H1 (cell line): Measurements from ENCODE around the gene MIDN. TPM values are rescaled to one million over a fixed set of nuclear protein-coding genes. Genes with fewer than 3 reads are reported as not detected.

ENCODE experiments used
- CTCF ChIA-PET: fragments of 300-600 bp; sonication (Branson Sonifier 250); formaldehyde crosslinking; loops from one replicate; lab custom pipeline; 2021; ENCODE audit not compliant: partially characterized antibody; lab: Charles Lee
- POLR2A ChIA-PET: fragments of 300-600 bp; sonication (Branson Sonifier 250); formaldehyde crosslinking; loops from one replicate; lab custom pipeline; 2021; ENCODE audit warnings: inconsistent platforms; ENCODE audit not compliant: partially characterized antibody; lab: Charles Lee
- DNase-seq, 2 experiments: peaks; one replicate each; pipeline versions ENCODE4 v3.0.0 to v3.0.0-alpha.2; 2010 to 2022; ENCODE audit warnings: low spot score in 2 of 2, low read depth in 1 of 2, mixed read lengths in 1 of 2
- FAIRE-seq: peaks from 2 replicates; lab custom pipeline; 2011; peaks lifted over from hg19 to GRCh38; lab: Jason Lieb, UNC
- H2AFZ ChIP-seq: 2 replicates; pipeline ENCODE4 v1.8.1; 2012; ENCODE audit warnings: low read length, inconsistent platforms
- H2AK5ac ChIP-seq: 2 replicates; pipeline ENCODE4 v1.6.1; 2013; ENCODE audit warnings: low read depth, low read length
- H2BK120ac ChIP-seq: replicated peaks from 2 replicates; pipeline ENCODE3; 2013; ENCODE audit warnings: low read depth, low read length, inconsistent platforms
- H2BK12ac ChIP-seq: 2 replicates; pipeline ENCODE4 v1.6.1; 2013; ENCODE audit warnings: low read depth, low read length
- H2BK15ac ChIP-seq: 2 replicates; pipeline ENCODE4 v1.6.1; 2013; ENCODE audit warnings: low read length
- H2BK20ac ChIP-seq: 2 replicates; pipeline ENCODE4 v1.6.1; 2013; ENCODE audit warnings: low read length
- H2BK5ac ChIP-seq: 2 replicates; pipeline ENCODE4 v1.6.1; 2013; ENCODE audit warnings: low read depth, low read length
- H3K14ac ChIP-seq: 2 replicates; pipeline ENCODE4 v1.6.1; 2013; ENCODE audit warnings: inconsistent platforms; ENCODE audit not compliant: insufficient read length
- H3K18ac ChIP-seq: 2 replicates; pipeline ENCODE4 v1.6.1; 2013; ENCODE audit warnings: low read length; ENCODE audit errors: extremely low read depth
- H3K23ac ChIP-seq: 2 replicates; pipeline ENCODE4 v1.6.1; 2013; ENCODE audit warnings: inconsistent platforms; ENCODE audit not compliant: insufficient read length
- H3K23me2 ChIP-seq: 2 replicates; pipeline ENCODE4 v1.6.1; 2013; ENCODE audit warnings: low read depth, low read length
- H3K27ac ChIP-seq: 2 replicates; pipeline ENCODE4 v1.6.1; 2011; ENCODE audit warnings: low read depth, low read length, inconsistent platforms
- H3K27me3 ChIP-seq, 4 experiments: replicated peaks in 1 of 4; 1 replicate in 1 of 4; 2 replicates in 3 of 4; pipeline versions ENCODE4 v1.6.1 to v1.8.1; 2011 to 2013; ENCODE audit warnings: low read length in 3 of 4, mild to moderate bottlenecking in 3 of 4, inconsistent platforms in 2 of 4, mixed read lengths in 2 of 4, moderate library complexity in 1 of 4; ENCODE audit not compliant: control insufficient read depth in 3 of 4, insufficient read depth in 3 of 4; ENCODE audit errors: extremely low read depth in 1 of 4
- H3K36me3 ChIP-seq, 4 experiments: 2 replicates each; pipeline versions ENCODE4 v1.6.1 to v1.8.1; 2011 to 2013; ENCODE audit warnings: mild to moderate bottlenecking in 4 of 4, low read length in 3 of 4, moderate library complexity in 2 of 4, control low read depth in 1 of 4, inconsistent platforms in 1 of 4; ENCODE audit not compliant: insufficient read depth in 4 of 4, control insufficient read depth in 2 of 4
- H3K4ac ChIP-seq: replicated peaks from 2 replicates; pipeline ENCODE3; 2013; ENCODE audit warnings: low read length, low read depth, mixed read lengths, inconsistent platforms; ENCODE audit not compliant: insufficient read length
- H3K4me1 ChIP-seq, 4 experiments: replicated peaks in 1 of 4; 1 replicate in 1 of 4; 2 replicates in 3 of 4; pipeline versions ENCODE4 v1.6.1 to v1.8.1; 2011 to 2013; ENCODE audit warnings: low read length in 3 of 4, inconsistent platforms in 2 of 4, mixed read lengths in 1 of 4; ENCODE audit not compliant: insufficient read depth in 4 of 4, control insufficient read depth in 3 of 4
- H3K4me2 ChIP-seq, 2 experiments: 2 replicates each; pipeline versions ENCODE4 v1.6.1 to v1.8.1; 2011 to 2013; ENCODE audit warnings: low read depth in 2 of 2, low read length in 2 of 2, control low read depth in 1 of 2, inconsistent platforms in 1 of 2, mild to moderate bottlenecking in 1 of 2; ENCODE audit not compliant: insufficient read depth in 1 of 2
- H3K4me3 ChIP-seq, 4 experiments: fragments of 200-600, 300-600 bp in 1 of 4; sonication (generic), shearing (Covaris generic), sonication (Bioruptor Twin) in 1 of 4; 2 replicates each; pipeline versions ENCODE4 v1.5.1 to v1.8.1; 2011 to 2016; ENCODE audit warnings: low read length in 4 of 4, low read depth in 3 of 4, control low read depth in 2 of 4, inconsistent platforms in 2 of 4, mild to moderate bottlenecking in 2 of 4, mixed read lengths in 1 of 4, moderate library complexity in 1 of 4; ENCODE audit not compliant: insufficient read depth in 2 of 4; ENCODE audit errors: extremely low read depth in 1 of 4
- H3K56ac ChIP-seq: replicated peaks from 2 replicates; pipeline ENCODE3; 2013; ENCODE audit warnings: low read depth, mild to moderate bottlenecking, mixed read lengths, low read length, inconsistent platforms; ENCODE audit not compliant: insufficient read length
- H3K79me1 ChIP-seq: 2 replicates; pipeline ENCODE4 v1.6.1; 2013; ENCODE audit warnings: low read depth, low read length, control low read depth
- H3K79me2 ChIP-seq, 2 experiments: 2 replicates each; pipeline versions ENCODE4 v1.6.1 to v1.8.1; 2012 to 2013; ENCODE audit warnings: low read length in 2 of 2, mild to moderate bottlenecking in 2 of 2, inconsistent platforms in 1 of 2; ENCODE audit not compliant: insufficient read depth in 2 of 2, control insufficient read depth in 1 of 2
- H3K9ac ChIP-seq, 4 experiments: replicated peaks in 1 of 4; 1 replicate in 1 of 4; 2 replicates in 3 of 4; pipeline versions ENCODE4 v1.6.1 to v1.8.1; 2011 to 2013; ENCODE audit warnings: low read depth in 3 of 4, low read length in 3 of 4, control low read depth in 2 of 4, mild to moderate bottlenecking in 2 of 4, moderate library complexity in 2 of 4, inconsistent platforms in 1 of 4; ENCODE audit errors: extremely low read depth in 1 of 4
- H3K9me3 ChIP-seq, 2 experiments: 2 replicates each; pipeline versions ENCODE4 v1.6.1 to v1.8.1; 2012 to 2013; ENCODE audit warnings: mild to moderate bottlenecking in 2 of 2, moderate library complexity in 2 of 2, control low read depth in 1 of 2, inconsistent platforms in 1 of 2, low read depth in 1 of 2, low read length in 1 of 2, mixed read lengths in 1 of 2; ENCODE audit not compliant: insufficient read depth in 2 of 2
- H4K20me1 ChIP-seq, 2 experiments: replicated peaks in 1 of 2; 2 replicates each; pipeline versions ENCODE3 to v1.8.1; 2011 to 2013; ENCODE audit warnings: inconsistent platforms in 2 of 2, low read length in 2 of 2, mild to moderate bottlenecking in 1 of 2; ENCODE audit not compliant: insufficient read depth in 2 of 2, control insufficient read depth in 1 of 2
- H4K5ac ChIP-seq: 2 replicates; pipeline ENCODE4 v1.6.1; 2013; ENCODE audit warnings: low read length, low read depth, mixed read lengths, inconsistent platforms; ENCODE audit not compliant: insufficient read length
- H4K8ac ChIP-seq: 2 replicates; pipeline ENCODE4 v1.8.0; 2013; ENCODE audit warnings: mild to moderate bottlenecking, moderate library complexity, low read length, inconsistent platforms; ENCODE audit not compliant: insufficient read depth; ENCODE audit errors: extremely low read depth
- H4K91ac ChIP-seq: replicated peaks from 2 replicates; pipeline ENCODE3; 2013; ENCODE audit warnings: low read length, mixed read lengths, inconsistent platforms; ENCODE audit not compliant: insufficient read length
- ATF2 ChIP-seq: IDR thresholded peaks from 2 replicates; pipeline ENCODE4 v1.6.1; 2012; ENCODE audit warnings: low read length, inconsistent platforms
- NANOG ChIP-seq: IDR thresholded peaks from 2 replicates; pipeline ENCODE4 v1.6.1; 2011; ENCODE audit warnings: low read length, low read depth, mild to moderate bottlenecking, inconsistent platforms; ENCODE audit not compliant: insufficient read depth, poor library complexity, severe bottlenecking
- POLR2A ChIP-seq, 2 experiments: IDR thresholded peaks; 1 replicate in 1 of 2; 2 replicates in 1 of 2; pipeline ENCODE4 v1.6.1; 2011; ENCODE audit warnings: low read depth in 2 of 2, low read length in 2 of 2, mild to moderate bottlenecking in 2 of 2; ENCODE audit errors: control extremely low read depth in 1 of 2
- SAP30 ChIP-seq: fragments of 300-600 bp; sonication (generic); IDR thresholded peaks from 2 replicates; pipeline ENCODE4 v1.7.1; 2012; ENCODE audit warnings: low read length, moderate library complexity, mild to moderate bottlenecking, inconsistent platforms; ENCODE audit not compliant: insufficient read depth, insufficient replicate concordance
- WGBS, 2 experiments: shearing (Covaris generic) in 1 of 2; methylation state at CpG; one replicate each; pipeline versions ENCODE4 v1.1.6 to v1.1.7; 2013 to 2015; ENCODE audit warnings: low lambda C conversion rate in 2 of 2, mixed read lengths in 2 of 2, inconsistent platforms in 1 of 2, low coverage in 1 of 2, missing lambda C conversion rate in 1 of 2; ENCODE audit not compliant: insufficient replicate concordance in 2 of 2, insufficient coverage in 1 of 2, insufficient read length in 1 of 2; ENCODE audit errors: extremely low coverage in 1 of 2, missing lambda C conversion rate in 1 of 2; 5-methylcytosine and 5-hydroxymethylcytosine counted together
- polyA plus RNA-seq, 7 experiments: library from polyadenylated mRNA; depleted of rRNA in 3 of 7; stranded (reverse) in 5 of 7; unstranded in 2 of 7; fragments of >200 nt in 5 of 7; fragments of 200-250 nt in 2 of 7; gene quantifications; 1 replicate in 5 of 7; 2 replicates in 1 of 7; 4 replicates in 1 of 7; pipeline versions ENCODE4 v1.2.1 to v1.2.3, GENCODE V29; 2011 to 2013; ENCODE audit warnings: missing spikeins in 2 of 7, mixed read lengths in 2 of 7
- total RNA-seq: library from RNA; stranded (reverse); fragmentation: NEBNext Ultra II Directional; extraction: Animal tissue kit (Norgen Biotek cat#: 25700); gene quantifications from 2 replicates; pipeline ENCODE4 v1.2.1, GENCODE V29; 2021

MIDN gene
- total and polyA plus RNA-seq, 2 of the 8 experiments (the other 6 are each of a cell fraction or from before 2014, with no cell fraction given), result 39.8 to 159 TPM

- Histone ChIP-seq H4K5ac (no peak overlapping the region), H3K79me1 (peaks cover 17% of the 10 kb centered on the region), H3K23ac (no peak overlapping the region), H3K9ac (peak overlapping the region in 1 of 4 experiments; percentile 20; a peak in 1 of 7 replicates), H4K8ac (no peak overlapping the region), H3K4me3 (peak overlapping the region in 1 of 4 experiments; percentile 88; a peak in 2 of 8 replicates), H3K4me1 (peaks cover 4 to 46% (median 31%) of the 10 kb centered on the region in 4 experiments), H3K27ac (no peak overlapping the region), H3K79me2 (peaks cover 5 to 32% of the 10 kb centered on the region in 2 experiments), H3K23me2 (peaks cover 21% of the 10 kb centered on the region; the same call in 1 of the 2 replicates), H4K91ac (no peak overlapping the region), H2BK5ac (peak overlapping the region; percentile 66; the same call in 1 of the 2 replicates), H2BK20ac (no peak overlapping the region), H2BK120ac (no peak overlapping the region), H3K4ac (no peak overlapping the region), H3K36me3 (peaks cover 33 to 46% (median 41%) of the 10 kb centered on the region in 4 experiments), H3K4me2 (peak overlapping the region; percentile 18 to 83; a peak in 3 of 4 replicates), H2AFZ (no peak overlapping the region), H2BK12ac (no peak overlapping the region), H2AK5ac (no peak overlapping the region), H3K18ac (no peak overlapping the region), H3K14ac (no peak overlapping the region), H3K27me3 (peaks cover 0 to 10% (median 5%) of the 10 kb centered on the region in 4 experiments; a peak in 4 of 7 replicates), H4K20me1 (peaks cover 7 to 25% of the 10 kb centered on the region in 2 experiments), H2BK15ac (no peak overlapping the region), H3K56ac (no peak overlapping the region), H3K9me3 (no peaks in the 10 kb centered on the region)
- ChIA-PET POLR2A (interaction anchor here (1.0 to 11.4 kb wide), 8 partner anchors 9 to 152 kb away, joined by 3 to 331 read pairs (median 3); partner anchors contain the start of gene CIRBP), CTCF (interaction anchor here (0.8 kb wide), 1 partner anchor 9 kb away, joined by 3 read pairs; no protein-coding TSS in a partner anchor)
- TF ChIP-seq SAP30 (no peak), POLR2A (IDR thresholded peaks at IDR 0.05; ENCODE audit: control extremely low read depth in 1 of 2, low read depth in 2 of 2, low read length in 2 of 2) (peak; percentile 18 to 29; a peak in 2 of 3 replicates), NANOG (no peak), ATF2 (0 out of 2 replicates have a peak, but pooled peaks have one; percentile 10)
- DNase-seq, result no peak
- 82% methylated on average over 19 of the region's 26 CpGs; no CpG with 5 or more reads in 1 of the 2 experiments for WGBS, 2 experiments
- FAIRE-seq, result no peak
These were observed 22.6 kb downstream of the MIDN start for GRCh38 chr19:1270854-1271527.
